Activated T-cell treated with anti-CD3 and anti-CD28 coated beads for 4 hours (primary cell): ENCODE data around the gene SMG6.
"Not testable (repeated sequence)": the region's sequence is repeated elsewhere in the genome, so short reads cannot be mapped to it uniquely, and the experiment has no call there.

ENCODE experiments used
- DNase-seq: peaks from one replicate; pipeline ENCODE4 v3.0.0-alpha.2; 2020

The SMG6 gene

GRCh38 chr17:2302778-2303203, 794 bp downstream of the SMG6 start:
- DNase-seq, result no peak

DNA sequence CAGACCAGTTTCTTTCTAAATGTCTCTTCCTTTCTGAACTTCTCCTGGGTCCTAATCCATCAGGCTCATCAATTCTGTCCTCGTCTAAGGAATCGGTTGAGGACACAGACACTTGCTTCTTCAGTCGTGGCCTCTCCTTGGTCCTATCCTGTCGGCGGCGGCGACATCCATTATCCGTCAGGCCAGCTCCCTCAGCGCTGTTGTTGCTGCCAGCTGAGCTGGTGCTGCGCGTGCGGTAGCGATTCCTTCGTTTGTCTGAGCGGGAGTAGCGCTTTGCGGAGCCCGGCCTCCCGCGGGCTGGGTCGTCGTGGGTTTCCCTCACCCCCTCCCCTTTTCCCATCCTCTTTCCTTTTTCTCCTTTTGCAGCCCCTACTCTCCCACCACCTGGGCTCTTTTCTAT, 3.8 kb downstream of the SMG6 start:
- DNase-seq, result no peak

GRCh38 chr17:2299136-2299535, 4.4 kb downstream of the SMG6 start:
- no peak for DNase-seq

- no peak for DNase-seq
Observed at GRCh38 chr17:2297023-2297422, 6.6 kb downstream of the SMG6 start.

DNA sequence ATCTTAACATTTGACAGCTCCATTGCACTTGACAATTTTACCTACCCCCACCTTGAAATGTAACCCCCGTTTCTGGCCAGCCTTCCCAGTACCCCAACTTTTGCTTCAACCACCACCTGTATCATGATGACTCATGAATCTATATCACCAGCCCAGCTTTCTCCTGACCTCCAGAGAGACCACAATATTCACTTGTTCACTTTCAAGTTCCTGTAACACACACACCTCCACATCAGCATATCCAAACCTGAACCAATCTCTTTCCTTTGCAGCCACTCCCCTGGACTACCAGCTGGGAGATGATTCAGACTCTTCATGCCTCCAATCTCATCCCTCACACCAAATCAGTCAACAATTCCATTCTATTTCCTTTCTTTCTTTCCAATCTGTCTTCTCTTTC, 8.0 kb downstream of the SMG6 start:
- DNase-seq, result no peak

DNA sequence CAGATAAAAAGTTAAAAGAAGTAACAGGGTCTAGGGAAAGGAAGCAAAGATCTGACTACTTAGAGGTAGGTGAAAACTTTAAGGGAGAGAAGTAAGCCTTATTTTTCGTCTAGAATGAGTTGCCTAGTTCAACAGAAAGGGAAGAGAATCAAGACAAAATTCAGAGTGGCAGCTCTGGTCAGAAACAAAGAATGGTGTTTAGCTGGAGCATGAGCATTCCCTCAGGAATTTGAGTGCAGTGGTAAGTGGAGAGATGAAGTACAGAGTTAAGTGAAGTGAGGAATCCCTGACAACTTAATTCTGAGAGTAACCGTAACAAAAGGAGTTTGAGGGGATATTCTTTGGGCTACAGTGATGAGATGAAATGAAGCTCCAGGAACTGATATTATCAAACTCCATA, 11.5 kb downstream of the SMG6 start:
- DNase-seq, result no peak

DNA sequence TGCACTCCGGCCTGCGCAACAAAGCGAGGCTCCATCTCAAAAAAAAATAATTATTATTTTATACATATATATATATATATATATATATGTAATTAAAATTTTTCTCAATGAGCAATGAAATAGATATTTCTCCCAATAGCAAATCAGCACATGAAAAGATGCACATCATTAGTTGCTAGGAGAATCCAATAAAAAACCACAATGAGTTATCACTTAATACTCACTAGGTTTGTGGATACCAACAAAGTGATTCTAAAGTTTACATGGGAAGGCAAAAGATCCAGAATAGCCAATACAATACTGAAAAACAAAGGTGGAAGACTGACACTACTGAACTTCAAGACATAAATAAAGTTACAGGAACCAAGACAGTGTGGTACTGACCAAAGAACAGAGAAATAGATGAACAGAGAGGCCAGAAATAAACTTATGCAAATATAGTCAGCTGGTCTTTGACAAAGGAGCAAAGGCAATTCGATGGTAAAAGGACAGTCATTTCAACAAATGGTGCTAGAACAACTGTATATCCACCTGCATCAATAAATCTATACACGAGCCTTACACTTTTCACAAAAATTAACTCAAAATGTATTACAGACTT, 13.6 kb downstream of the SMG6 start:
- no peak for DNase-seq

DNA sequence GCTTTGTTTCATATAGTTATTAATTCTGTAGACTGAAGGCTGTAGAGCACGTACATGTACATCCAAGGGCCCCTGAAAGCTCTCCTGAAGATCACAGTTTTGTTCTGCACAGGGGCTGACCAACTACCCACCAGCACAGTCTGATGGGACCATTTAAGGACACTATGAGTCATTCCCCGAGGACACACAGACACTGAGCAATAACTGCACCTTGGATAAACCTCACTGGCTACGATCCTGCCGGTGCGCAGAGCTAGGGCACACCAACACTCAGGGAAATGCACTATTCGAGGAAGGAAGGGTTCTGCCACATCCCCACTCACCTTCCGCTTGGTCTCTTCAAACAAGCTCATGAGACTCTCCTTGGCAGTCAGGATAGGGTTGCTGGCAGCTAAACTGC, 20.3 kb downstream of the SMG6 start:
- no peak for DNase-seq

GRCh38 chr17:2282297-2282873, 21.2 kb downstream of the SMG6 start:
- DNase-seq, result no peak

DNA sequence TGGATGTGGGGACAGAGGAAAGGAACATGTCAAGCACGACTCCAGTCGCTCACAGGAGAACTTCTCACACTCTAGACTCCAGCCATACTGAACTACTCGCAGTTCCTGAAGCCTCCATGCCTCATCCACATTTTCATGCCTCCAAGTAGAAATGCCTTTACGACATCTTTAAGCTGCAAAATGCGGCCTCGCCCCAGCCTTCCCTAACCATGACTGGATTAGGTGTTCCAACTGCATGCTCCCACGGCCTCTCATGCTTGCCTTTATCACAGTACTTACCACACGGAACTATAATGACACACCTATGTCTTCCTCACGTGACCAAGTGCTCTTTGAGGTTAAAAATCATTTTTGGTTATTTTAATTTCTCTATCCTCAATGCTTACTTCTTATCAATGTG, 23.9 kb downstream of the SMG6 start:
- DNase-seq, result no peak

DNA sequence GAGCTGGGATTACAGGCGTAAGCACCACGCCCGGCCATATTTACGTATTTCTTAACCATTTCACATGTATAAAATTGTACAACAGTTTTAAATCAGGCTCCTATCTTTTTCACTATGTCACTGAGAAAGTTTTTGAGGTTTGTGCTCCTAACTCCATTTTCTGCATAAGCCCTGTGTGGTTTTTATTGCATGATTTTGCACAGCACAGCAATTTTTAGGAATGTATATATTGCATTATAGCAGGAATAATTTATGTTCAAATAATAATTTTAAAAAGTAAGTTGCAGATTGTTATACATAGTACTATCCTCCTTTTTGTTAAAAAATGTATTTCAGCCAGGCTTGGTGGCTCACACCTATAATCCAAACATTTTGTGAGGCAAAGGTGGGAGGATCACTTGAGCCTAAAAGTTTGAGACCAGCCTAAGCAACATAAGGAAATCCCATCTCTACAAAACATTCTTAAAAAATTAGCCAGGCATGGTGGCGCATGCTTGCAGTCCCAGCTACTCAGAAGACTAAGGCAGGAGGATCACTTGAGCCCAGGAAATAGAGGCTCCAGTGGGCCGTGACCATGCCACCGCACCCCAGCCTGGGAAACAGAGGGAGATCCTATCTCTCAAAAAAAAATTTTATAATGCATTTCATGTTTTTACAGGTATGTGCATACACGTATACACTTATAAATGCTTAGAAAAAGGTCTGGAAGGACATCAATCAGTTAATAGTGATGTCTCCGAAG, 26.0 kb downstream of the SMG6 start:
- no peak for DNase-seq

DNA sequence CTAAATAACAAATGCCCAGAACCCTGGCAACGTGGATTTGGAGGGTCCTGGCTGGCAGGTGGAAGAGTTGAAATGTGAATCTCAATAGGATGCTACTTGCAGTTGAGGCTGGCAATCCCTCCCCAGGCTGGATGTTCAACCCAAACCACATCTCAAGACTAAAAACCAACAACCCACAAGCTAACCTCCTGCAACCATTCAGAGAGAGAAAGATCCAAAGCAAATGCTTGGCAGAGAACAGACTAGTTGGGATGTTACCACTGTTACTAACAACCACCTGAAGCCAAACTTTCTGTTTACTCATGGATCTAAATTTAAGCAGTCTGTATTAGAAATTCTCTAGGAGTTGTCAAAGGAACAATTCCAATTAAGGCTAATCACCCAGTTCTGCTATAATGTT, 27.9 kb downstream of the SMG6 start:
- DNase-seq, result no peak

DNA sequence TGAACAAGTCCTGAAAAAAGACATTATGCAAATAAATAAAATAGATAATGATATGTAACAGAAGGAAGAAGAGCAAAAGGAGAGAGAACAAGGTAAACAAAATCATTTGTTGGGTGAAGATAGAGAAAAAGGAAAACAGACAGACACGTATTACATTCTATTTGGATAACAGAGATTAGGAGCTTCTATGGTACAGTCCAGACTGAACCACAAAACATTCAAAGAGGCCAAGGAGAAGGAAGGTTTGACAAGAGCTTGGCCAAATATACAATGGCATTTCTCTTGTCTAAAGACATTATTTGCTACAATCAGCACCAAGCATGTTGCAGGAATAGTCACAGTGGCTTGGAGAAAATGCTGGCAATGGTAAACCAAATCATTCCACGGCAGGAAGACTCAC, 29.2 kb downstream of the SMG6 start:
- no peak for DNase-seq

DNA sequence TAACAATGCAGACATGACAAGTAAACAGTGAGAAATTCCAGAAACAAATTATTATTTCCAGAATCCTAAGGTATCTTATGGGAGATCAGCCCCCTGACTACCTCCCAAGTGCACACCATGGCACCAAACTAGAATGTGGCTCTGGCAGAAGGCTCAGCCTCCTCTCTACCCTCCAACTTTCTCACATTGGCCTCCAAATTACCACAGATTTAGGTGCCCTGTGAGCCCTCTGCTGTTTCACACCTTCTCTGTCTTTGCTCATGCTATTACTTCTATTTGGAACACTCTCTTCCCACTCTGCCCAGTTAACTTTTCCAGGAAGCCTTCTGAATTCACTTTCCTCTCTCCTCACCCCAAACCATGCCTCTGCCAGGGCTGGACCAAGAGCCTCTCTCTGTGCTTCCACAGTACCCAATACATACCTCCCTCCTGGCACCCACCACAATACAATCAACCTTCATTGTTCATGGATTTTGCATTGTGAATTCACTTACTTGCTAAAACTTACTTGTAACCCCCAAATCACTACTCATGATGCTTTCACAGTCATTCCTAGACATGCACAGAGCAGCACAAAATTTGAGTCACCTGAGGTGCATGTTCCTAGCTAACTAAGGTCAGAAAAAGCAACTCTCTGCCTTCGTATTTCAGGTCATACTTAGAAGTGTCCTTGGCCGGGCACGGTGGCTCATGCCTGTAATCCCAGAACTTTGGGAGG, 31.4 kb downstream of the SMG6 start:
- DNase-seq, result no peak

DNA sequence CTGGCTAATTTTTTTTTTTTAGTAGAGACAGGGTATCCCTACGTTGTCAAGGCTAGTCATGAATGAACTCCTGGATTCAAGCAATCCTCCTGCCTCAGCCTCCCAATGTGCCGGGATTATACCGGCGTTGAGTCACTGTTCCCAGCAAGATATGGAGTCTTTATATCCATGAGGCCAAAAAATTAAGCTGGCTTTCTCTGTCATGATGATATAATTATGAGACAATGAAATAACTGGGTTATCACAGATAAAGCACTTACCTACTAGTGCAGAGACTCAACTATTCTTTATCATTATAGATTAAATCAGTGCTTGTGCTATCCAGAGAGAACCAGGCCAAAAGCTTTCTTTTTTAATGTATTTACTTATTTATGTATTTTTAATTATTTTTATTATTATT, 36.2 kb downstream of the SMG6 start:
- no peak for DNase-seq

DNA sequence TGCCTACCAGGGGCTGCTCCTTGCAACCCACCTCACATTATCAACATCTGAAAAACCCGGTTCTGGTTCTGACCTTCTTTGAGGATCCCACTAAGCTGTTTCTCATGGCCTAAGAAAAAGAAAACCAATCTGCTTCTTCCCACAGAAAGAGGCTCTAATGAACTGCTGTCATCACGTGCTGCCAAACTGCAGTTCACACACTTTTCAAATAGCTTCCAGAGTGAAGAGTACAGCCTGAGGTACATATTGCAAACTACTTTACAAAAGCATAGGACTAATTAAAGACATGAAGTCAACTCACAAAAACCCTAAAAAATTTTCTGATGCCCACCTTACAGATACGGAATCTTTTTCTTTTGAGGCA, 36.7 kb downstream of the SMG6 start:
- no peak for DNase-seq

- peak; percentile 84 for DNase-seq
Observed at GRCh38 chr17:2266045-2266864, 37.3 kb downstream of the SMG6 start.

DNA sequence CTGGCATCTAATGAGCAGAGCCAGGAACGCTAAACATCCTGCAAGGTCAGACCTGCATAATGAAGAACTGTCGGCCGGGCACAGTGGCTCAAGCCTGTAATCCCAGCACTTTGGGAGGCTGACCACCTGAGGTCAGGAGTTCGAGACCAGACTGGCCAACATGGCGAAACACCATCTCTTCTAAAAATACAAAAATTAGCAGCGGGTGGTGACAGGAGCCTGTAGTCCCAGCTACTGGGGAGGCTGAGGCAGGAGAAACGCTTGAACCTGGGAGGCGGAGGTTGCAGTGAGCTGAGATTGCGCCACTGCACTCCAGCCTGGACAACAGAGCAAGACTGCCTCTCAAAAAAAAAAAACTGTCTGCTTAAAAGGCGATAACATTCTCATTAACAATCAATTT, 38.4 kb downstream of the SMG6 start:
- DNase-seq, result not testable (repeated sequence)

DNA sequence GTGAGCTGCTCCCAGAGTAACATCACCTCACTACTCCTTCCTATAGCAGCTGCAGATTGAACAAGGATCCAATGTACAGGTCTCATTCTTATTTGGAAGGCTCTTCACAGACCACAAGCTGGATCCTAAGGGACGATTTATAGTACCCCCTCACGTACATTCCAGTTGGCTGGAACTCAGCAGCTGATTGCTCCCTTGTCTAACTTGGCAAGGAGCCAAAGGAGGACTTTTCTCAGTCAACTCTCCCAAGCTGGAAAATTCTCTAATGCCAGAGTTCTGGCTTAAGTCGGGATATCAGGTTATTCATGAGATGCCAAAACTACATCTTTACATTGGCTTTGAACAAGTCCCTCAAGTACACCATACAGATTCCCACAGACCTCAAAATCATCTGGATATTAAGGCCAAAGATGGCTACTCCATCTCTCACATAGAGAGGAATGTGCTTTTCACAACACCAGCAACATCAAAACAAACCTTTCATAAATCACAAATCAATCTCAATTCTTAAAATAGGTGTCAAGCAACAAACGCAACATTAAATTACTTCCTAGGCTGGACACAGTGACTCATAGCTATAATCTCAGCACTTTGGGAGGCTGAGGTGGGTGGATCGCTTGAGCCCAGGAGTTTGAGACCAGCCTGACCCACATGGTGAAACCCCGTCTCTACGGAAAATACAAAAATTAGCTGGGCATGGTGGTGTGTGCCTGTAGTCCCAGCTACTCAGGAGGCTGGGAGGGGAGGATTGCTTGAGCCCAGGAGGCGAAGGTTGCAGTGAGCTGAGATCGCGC, 39.3 kb downstream of the SMG6 start:
- no peak for DNase-seq

- no peak for DNase-seq
Observed at GRCh38 chr17:2263183-2264066, 40.2 kb downstream of the SMG6 start.

GRCh38 chr17:2262135-2262587, 41.4 kb downstream of the SMG6 start:
- no peak for DNase-seq
